Transverse colon (tissue), 3 donors: ENCODE measurements around the gene PDK3.

Experiments used
- CTCF ChIP-seq, 5 experiments: fragments of 200-600 bp in 3 of 5; fragments of 450-650 bp in 2 of 5; sonication (generic) in 3 of 5; IDR thresholded peaks; 1 replicate in 2 of 5; 2 replicates in 3 of 5; pipeline ENCODE4 v1.5.1; 2016 to 2017; ENCODE audit warnings: antibody characterized with exemption in 5 of 5, inconsistent platforms in 3 of 5, mild to moderate bottlenecking in 2 of 5, moderate library complexity in 1 of 5
- POLR2A ChIP-seq: fragments of 450-650 bp; IDR thresholded peaks from one replicate; pipeline ENCODE4 v1.6.1; 2016; ENCODE audit warnings: antibody characterized with exemption, mild to moderate bottlenecking, moderate library complexity

- TF ChIP-seq CTCF (IDR thresholded peaks at IDR 0.05): no peak
- no peak for TF ChIP-seq POLR2A
Measured at GRCh38 chrX:24515447-24515846, 50.4 kb downstream of the PDK3 start.
